K562 (cell line): ENCODE measurements around the gene DNAJC18. TPM values are rescaled to one million over a fixed set of nuclear protein-coding genes. Genes with fewer than 3 reads are reported as not detected.

ENCODE experiments used
- CBX3 ChIP-seq, 2 experiments: IDR thresholded peaks; 1 replicate in 1 of 2; 2 replicates in 1 of 2; pipeline ENCODE4 v1.6.1; 2012; ENCODE audit warnings: inconsistent platforms in 2 of 2, low read length in 2 of 2, borderline replicate concordance in 1 of 2, control low read depth in 1 of 2
- CHD1 ChIP-seq: fragments of 200-600 bp; sonication (generic); IDR thresholded peaks from one replicate; pipeline ENCODE4 v1.6.1; 2012; ENCODE audit warnings: mild to moderate bottlenecking, moderate library complexity, low read length, inconsistent platforms
- L3MBTL2 ChIP-seq: fragments of 450-650 bp; IDR thresholded peaks from 2 replicates; pipeline ENCODE4 v1.6.1; 2016; ENCODE audit warnings: mild to moderate bottlenecking, moderate library complexity
- MAZ ChIP-seq, 2 experiments: fragments of 450-650 bp in 1 of 2; sonication (generic) in 1 of 2; formaldehyde crosslinking; IDR thresholded peaks in 1 of 2; conservative IDR thresholded peaks in 1 of 2; 2 replicates each; pipeline versions ENCODE4 v1.4.0 to v1.5.0; 2020; ENCODE audit warnings: mild to moderate bottlenecking in 1 of 2, missing genetic modification reagents in 1 of 2
- MYNN ChIP-seq, 2 experiments: sonication (generic); formaldehyde crosslinking in 1 of 2; IDR thresholded peaks; 2 replicates each; pipeline versions ENCODE4 v1.5.0 to v1.6.1; 2016 to 2020; ENCODE audit warnings: antibody characterized with exemption in 1 of 2, missing genetic modification reagents in 1 of 2
- NKRF ChIP-seq: fragments of 450-650 bp; IDR thresholded peaks from 2 replicates; pipeline ENCODE4 v1.6.1; 2016; ENCODE audit warnings: borderline replicate concordance
- POLR2G ChIP-seq: fragments of 200-400 bp; formaldehyde crosslinking; IDR thresholded peaks from 2 replicates; pipeline ENCODE4 v1.6.1; 2017; ENCODE audit warnings: low read depth, mild to moderate bottlenecking, antibody characterized with exemption, low read length, moderate library complexity
- SLC30A9 ChIP-seq: fragments of 250-450 bp; sonication (Bioruptor Pico); IDR thresholded peaks from 2 replicates; pipeline ENCODE4 v1.8.0; 2022; ENCODE audit warnings: mild to moderate bottlenecking, moderate library complexity
- SMC3 ChIP-seq: conservative IDR thresholded peaks from 2 replicates; pipeline ENCODE4 v1.6.1; 2011; ENCODE audit warnings: low read depth, low read length, improper control_type of control experiment; ENCODE audit not compliant: insufficient read depth
- TOE1 ChIP-seq, 2 experiments: fragments of 450-650 bp in 1 of 2; sonication (generic) in 1 of 2; formaldehyde crosslinking in 1 of 2; IDR thresholded peaks; 2 replicates each; pipeline versions ENCODE4 v1.7.1 to v1.8.0; 2016 to 2022; ENCODE audit warnings: borderline replicate concordance in 2 of 2, mild to moderate bottlenecking in 2 of 2, antibody characterized with exemption in 1 of 2, inconsistent platforms in 1 of 2, low read depth in 1 of 2, missing genetic modification reagents in 1 of 2, moderate library complexity in 1 of 2
- YBX1 ChIP-seq: fragments of 450-650 bp; IDR thresholded peaks from 2 replicates; pipeline ENCODE4 v1.7.1; 2016; ENCODE audit warnings: mild to moderate bottlenecking
- ZKSCAN3 ChIP-seq: fragments of 250-450 bp; sonication (Bioruptor Pico); IDR thresholded peaks from 2 replicates; pipeline ENCODE4 v1.4.0; 2020
- ZNF212 ChIP-seq: fragments of 450-650 bp; formaldehyde crosslinking; IDR thresholded peaks from 2 replicates; pipeline ENCODE4 v1.4.0; 2020; ENCODE audit warnings: mild to moderate bottlenecking
- ZNF263 ChIP-seq: sonication (generic); formaldehyde crosslinking; IDR thresholded peaks from 2 replicates; pipeline ENCODE4 v1.8.0; 2022; ENCODE audit warnings: mild to moderate bottlenecking, missing genetic modification reagents, borderline replicate concordance
- ZNF76 ChIP-seq: fragments of 250-450 bp; sonication (Bioruptor Pico); IDR thresholded peaks from 2 replicates; pipeline ENCODE4 v1.4.0; 2020; ENCODE audit warnings: mild to moderate bottlenecking, moderate library complexity, borderline replicate concordance
- ZNF785 ChIP-seq: fragments of 250-450 bp; sonication (Bioruptor Pico); IDR thresholded peaks from 2 replicates; pipeline ENCODE4 v1.4.0; 2020; ENCODE audit warnings: mild to moderate bottlenecking
- polyA plus RNA-seq, 8 experiments: library from polyadenylated mRNA; depleted of rRNA in 4 of 8; stranded (reverse) in 5 of 8; unstranded in 3 of 8; fragments of >200 nt; fragmentation: Nextera tagmentation in 2 of 8; fragmentation: Illumina TruSeq in 1 of 8; extraction: Ambion mirVana in 2 of 8; extraction: Trizol in 1 of 8; gene quantifications; 2 replicates each; pipeline versions ENCODE4 v1.2.1 to v1.2.3, GENCODE V29; 2011 to 2014; ENCODE audit warnings: inconsistent platforms in 1 of 8, missing spikeins in 1 of 8
- total RNA-seq, 7 experiments: library from RNA; depleted of rRNA in 6 of 7; stranded (reverse); fragments of >200 nt in 6 of 7; fragmentation: Illumina TruSeq in 2 of 7; extraction: Trizol in 2 of 7; gene quantifications; 2 replicates each; pipeline versions ENCODE4 v1.2.1 to v1.2.3, GENCODE V29; 2011 to 2021; ENCODE audit warnings: low replicate concordance in 1 of 7
- TF ChIP-seq, protein P1 (sequence below): fragments of 150-350 bp; IDR thresholded peaks from 2 replicates; pipeline ENCODE4 v1.6.1; 2014; ENCODE audit warnings: low read depth, mild to moderate bottlenecking, low read length, borderline replicate concordance
- TF ChIP-seq, protein P2 (sequence below): IDR thresholded peaks from 2 replicates; pipeline ENCODE4 v1.6.1; 2014; ENCODE audit warnings: antibody characterized with exemption
- TF ChIP-seq, protein P3 (sequence below): fragments of 250-450 bp; sonication (Bioruptor Pico); IDR thresholded peaks from 2 replicates; pipeline ENCODE4 v1.8.0; 2021; ENCODE audit warnings: moderate library complexity, mild to moderate bottlenecking, inconsistent platforms

Gene DNAJC18
- total and polyA plus RNA-seq, 9 of the 15 experiments (the other 6 are each of a cell fraction or from before 2014, with no cell fraction given), result 1.5 to 13.3 (median 7.5) TPM

- TF ChIP-seq, protein P1, sequence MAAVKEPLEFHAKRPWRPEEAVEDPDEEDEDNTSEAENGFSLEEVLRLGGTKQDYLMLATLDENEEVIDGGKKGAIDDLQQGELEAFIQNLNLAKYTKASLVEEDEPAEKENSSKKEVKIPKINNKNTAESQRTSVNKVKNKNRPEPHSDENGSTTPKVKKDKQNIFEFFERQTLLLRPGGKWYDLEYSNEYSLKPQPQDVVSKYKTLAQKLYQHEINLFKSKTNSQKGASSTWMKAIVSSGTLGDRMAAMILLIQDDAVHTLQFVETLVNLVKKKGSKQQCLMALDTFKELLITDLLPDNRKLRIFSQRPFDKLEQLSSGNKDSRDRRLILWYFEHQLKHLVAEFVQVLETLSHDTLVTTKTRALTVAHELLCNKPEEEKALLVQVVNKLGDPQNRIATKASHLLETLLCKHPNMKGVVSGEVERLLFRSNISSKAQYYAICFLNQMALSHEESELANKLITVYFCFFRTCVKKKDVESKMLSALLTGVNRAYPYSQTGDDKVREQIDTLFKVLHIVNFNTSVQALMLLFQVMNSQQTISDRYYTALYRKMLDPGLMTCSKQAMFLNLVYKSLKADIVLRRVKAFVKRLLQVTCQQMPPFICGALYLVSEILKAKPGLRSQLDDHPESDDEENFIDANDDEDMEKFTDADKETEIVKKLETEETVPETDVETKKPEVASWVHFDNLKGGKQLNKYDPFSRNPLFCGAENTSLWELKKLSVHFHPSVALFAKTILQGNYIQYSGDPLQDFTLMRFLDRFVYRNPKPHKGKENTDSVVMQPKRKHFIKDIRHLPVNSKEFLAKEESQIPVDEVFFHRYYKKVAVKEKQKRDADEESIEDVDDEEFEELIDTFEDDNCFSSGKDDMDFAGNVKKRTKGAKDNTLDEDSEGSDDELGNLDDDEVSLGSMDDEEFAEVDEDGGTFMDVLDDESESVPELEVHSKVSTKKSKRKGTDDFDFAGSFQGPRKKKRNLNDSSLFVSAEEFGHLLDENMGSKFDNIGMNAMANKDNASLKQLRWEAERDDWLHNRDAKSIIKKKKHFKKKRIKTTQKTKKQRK, result no peak
- TF ChIP-seq NKRF, result no peak
- TF ChIP-seq POLR2G, result no peak; the same call in 1 of the 2 replicates
- no peak for TF ChIP-seq CHD1
- TF ChIP-seq ZKSCAN3 (CRISPR knock-in tag), result no peak
- no peak for TF ChIP-seq SLC30A9
- TF ChIP-seq, protein P2, sequence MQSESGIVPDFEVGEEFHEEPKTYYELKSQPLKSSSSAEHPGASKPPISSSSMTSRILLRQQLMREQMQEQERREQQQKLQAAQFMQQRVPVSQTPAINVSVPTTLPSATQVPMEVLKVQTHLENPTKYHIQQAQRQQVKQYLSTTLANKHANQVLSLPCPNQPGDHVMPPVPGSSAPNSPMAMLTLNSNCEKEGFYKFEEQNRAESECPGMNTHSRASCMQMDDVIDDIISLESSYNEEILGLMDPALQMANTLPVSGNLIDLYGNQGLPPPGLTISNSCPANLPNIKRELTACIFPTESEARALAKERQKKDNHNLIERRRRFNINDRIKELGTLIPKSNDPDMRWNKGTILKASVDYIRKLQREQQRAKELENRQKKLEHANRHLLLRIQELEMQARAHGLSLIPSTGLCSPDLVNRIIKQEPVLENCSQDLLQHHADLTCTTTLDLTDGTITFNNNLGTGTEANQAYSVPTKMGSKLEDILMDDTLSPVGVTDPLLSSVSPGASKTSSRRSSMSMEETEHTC, result no peak
- TF ChIP-seq, protein P3, sequence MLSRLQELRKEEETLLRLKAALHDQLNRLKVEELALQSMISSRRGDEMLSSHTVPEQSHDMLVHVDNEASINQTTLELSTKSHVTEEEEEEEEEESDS, result no peak
- no peak; a peak in 1 of 3 replicates for TF ChIP-seq CBX3 (IDR thresholded peaks at IDR 0.05; ENCODE audit: borderline replicate concordance in 1 of 2, low read length in 2 of 2)
- 0 out of 2 replicates have a peak, but pooled peaks have one; percentile 47 for TF ChIP-seq MYNN (IDR thresholded peaks at IDR 0.05)
- TF ChIP-seq MYNN (CRISPR knock-in tag; IDR thresholded peaks at IDR 0.05), result no peak
- no peak for TF ChIP-seq ZNF212 (CRISPR knock-in tag)
- no peak for TF ChIP-seq ZNF76 (CRISPR knock-in tag)
- TF ChIP-seq L3MBTL2, result 0 out of 2 replicates have a peak, but pooled peaks have one; percentile 37
- TF ChIP-seq ZNF263, result peak; percentile 49; the same call in 1 of the 2 replicates
- TF ChIP-seq ZNF785, result no peak
- TF ChIP-seq MAZ (CRISPR knock-in tag; conservative IDR thresholded peaks at IDR 0.05 in 1 of 2, IDR thresholded peaks at IDR 0.05 in 1 of 2), result peak; percentile 55 to 93; a peak in 3 of 4 replicates
- 0 out of 2 replicates have a peak, but pooled peaks have one; percentile 67 for TF ChIP-seq TOE1 (IDR thresholded peaks at IDR 0.05; ENCODE audit: borderline replicate concordance)
- no peak for TF ChIP-seq TOE1 (CRISPR knock-in tag; IDR thresholded peaks at IDR 0.05; ENCODE audit: borderline replicate concordance, low read depth)
- TF ChIP-seq SMC3, result no peak
- TF ChIP-seq YBX1, result no peak
Observed at GRCh38 chr5:139474890-139475791, 35.8 kb upstream of the DNAJC18 start (continued).
